ENCODE data around the gene LSAMP. TPM values are rescaled to one million over a fixed set of nuclear protein-coding genes. Genes with fewer than 3 reads are reported as not detected.

Gene LSAMP
- total RNA-seq, 1 experiment from 2014 or later = 0.90 TPM

DNA sequence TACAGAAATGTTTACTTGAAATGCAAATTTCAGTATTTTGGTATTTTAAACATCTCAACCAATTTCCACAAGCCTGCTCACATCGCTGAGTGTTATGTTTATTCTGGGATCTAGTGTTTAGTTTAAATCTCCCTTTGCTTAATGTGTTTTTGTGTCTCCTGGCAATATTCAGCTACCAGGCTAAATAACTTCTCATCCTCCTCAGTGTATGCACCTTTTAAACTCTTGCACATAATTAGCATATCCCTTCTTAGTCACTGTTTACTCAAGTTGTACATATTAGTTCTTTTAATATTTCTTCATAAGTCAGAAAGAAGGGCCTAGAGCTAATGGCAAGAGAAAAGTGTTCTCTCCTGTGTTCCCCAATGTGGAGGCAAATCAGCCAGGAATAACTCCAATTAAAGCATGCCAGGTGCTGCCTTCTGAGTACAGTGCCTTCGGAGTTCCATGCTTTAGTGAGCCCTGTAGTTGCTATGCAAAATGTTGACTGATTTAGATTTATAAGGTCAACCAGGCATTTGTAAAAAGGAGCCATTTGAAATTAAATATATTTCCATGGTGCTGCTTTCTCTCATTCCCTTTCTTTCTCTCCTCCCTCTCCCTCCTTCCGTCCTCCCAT is 587.7 kb downstream of the LSAMP start:
- Mint-ChIP-seq H3K27me3 (ENCODE audit: low read depth) (no peaks in the 10 kb centered on the region; the same call in 1 of the 2 replicates), H3K9me3 (no peaks in the 10 kb centered on the region), H3K4me1 (peaks cover 60 to 62% of the 10 kb centered on the region in 2 experiments), H3K27ac (peak overlapping the region in 2 of 3 experiments; percentile 48 to 56; a peak in 2 of 7 replicates), H3K36me3 (ENCODE audit: insufficient read depth in 1 of 3, low read depth in 3 of 3) (no peaks in the 10 kb centered on the region), H3K4me3 (peak overlapping the region; percentile 4 to 27; a peak in 2 of 5 replicates)
- H3K9ac ChIP-seq (ENCODE audit: extremely low read depth, insufficient read length, low read length) = no peak overlapping the region
- no peak overlapping the region for H3K56ac ChIP-seq (ENCODE audit: insufficient read length, low read depth, low read length)
- H4K8ac ChIP-seq (replicated peaks; ENCODE audit: insufficient read length, low read depth, low read length) = no peak overlapping the region
- no peak for DNase-seq
- H3K27me3 ChIP-seq (ENCODE audit: insufficient read depth, low read length) = no peaks in the 10 kb centered on the region
- H3K9me3 ChIP-seq (ENCODE audit: control insufficient read depth, low read depth, low read length) = no peaks in the 10 kb centered on the region
- no peak overlapping the region for H2BK20ac ChIP-seq (ENCODE audit: low read depth, low read length, poor library complexity, severe bottlenecking)
- no CpG with 5 or more reads among the region's 3 CpGs for WGBS (ENCODE audit: extremely low coverage, insufficient read length, low lambda C conversion rate)
- H4K91ac ChIP-seq (ENCODE audit: insufficient read length, low read depth, low read length) = no peak overlapping the region
- no peak overlapping the region for H2BK5ac ChIP-seq (ENCODE audit: insufficient read length, low read length)
- H3K4ac ChIP-seq (ENCODE audit: low read depth, low read length) = no peak overlapping the region
- peaks cover 13% of the 10 kb centered on the region for H3K4me1 ChIP-seq (ENCODE audit: insufficient read depth, low read length)
- no peaks in the 10 kb centered on the region for H3K23me2 ChIP-seq (ENCODE audit: insufficient read length, low read depth, low read length, poor library complexity, severe bottlenecking)
- no peak overlapping the region for H2BK120ac ChIP-seq (ENCODE audit: low read depth, low read length, poor library complexity, severe bottlenecking)
- TF ChIP-seq, protein P1, sequence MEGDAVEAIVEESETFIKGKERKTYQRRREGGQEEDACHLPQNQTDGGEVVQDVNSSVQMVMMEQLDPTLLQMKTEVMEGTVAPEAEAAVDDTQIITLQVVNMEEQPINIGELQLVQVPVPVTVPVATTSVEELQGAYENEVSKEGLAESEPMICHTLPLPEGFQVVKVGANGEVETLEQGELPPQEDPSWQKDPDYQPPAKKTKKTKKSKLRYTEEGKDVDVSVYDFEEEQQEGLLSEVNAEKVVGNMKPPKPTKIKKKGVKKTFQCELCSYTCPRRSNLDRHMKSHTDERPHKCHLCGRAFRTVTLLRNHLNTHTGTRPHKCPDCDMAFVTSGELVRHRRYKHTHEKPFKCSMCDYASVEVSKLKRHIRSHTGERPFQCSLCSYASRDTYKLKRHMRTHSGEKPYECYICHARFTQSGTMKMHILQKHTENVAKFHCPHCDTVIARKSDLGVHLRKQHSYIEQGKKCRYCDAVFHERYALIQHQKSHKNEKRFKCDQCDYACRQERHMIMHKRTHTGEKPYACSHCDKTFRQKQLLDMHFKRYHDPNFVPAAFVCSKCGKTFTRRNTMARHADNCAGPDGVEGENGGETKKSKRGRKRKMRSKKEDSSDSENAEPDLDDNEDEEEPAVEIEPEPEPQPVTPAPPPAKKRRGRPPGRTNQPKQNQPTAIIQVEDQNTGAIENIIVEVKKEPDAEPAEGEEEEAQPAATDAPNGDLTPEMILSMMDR (conservative IDR thresholded peaks at IDR 0.05) = no peak
- no peaks in the 10 kb centered on the region for H4K20me1 ChIP-seq (ENCODE audit: control insufficient read depth, insufficient read depth, insufficient read length)
- H2BK12ac ChIP-seq (ENCODE audit: insufficient read length, low read depth, low read length) = no peak overlapping the region
- no peak overlapping the region for H3T11ph ChIP-seq (ENCODE audit: low read length)
- no peak overlapping the region for H4K5ac ChIP-seq (ENCODE audit: insufficient read length, low read depth, low read length)
- H2AFZ ChIP-seq (ENCODE audit: low read length) = no peak overlapping the region
- no peak overlapping the region for H2AK5ac ChIP-seq (ENCODE audit: insufficient read length, low read length)
- no peaks in the 10 kb centered on the region for H3K79me2 ChIP-seq (ENCODE audit: insufficient read depth, low read length)
- H3K14ac ChIP-seq (ENCODE audit: insufficient read depth, low read length) = no peak overlapping the region
- H3K18ac ChIP-seq (ENCODE audit: insufficient read length, low read depth, low read length) = no peak overlapping the region
- H3K79me1 ChIP-seq (ENCODE audit: insufficient read depth, low read depth, low read length, poor library complexity, severe bottlenecking) = no peaks in the 10 kb centered on the region
- H3K27ac ChIP-seq (ENCODE audit: insufficient read length, low read depth, low read length) = no peak overlapping the region
- H2BK15ac ChIP-seq (ENCODE audit: low read depth, low read length) = no peak overlapping the region
- no peak overlapping the region for H3K4me2 ChIP-seq (ENCODE audit: insufficient read depth, insufficient read length, low read length)
- no peak overlapping the region for H3K23ac ChIP-seq (ENCODE audit: insufficient read length, low read depth, low read length)
